Gastrocnemius medialis (tissue), 4 donors: ENCODE measurements around the gene ARVCF.

Experiments
- CTCF ChIP-seq, 5 experiments: fragments of 450-650 bp in 3 of 5; fragments of 200-600 bp in 2 of 5; sonication (generic) in 2 of 5; IDR thresholded peaks in 4 of 5; conservative IDR thresholded peaks in 1 of 5; 1 replicate in 4 of 5; 2 replicates in 1 of 5; pipeline ENCODE4 v1.5.1; 2016 to 2019; ENCODE audit warnings: antibody characterized with exemption in 5 of 5, mild to moderate bottlenecking in 3 of 5, moderate library complexity in 3 of 5
- POLR2A ChIP-seq, 2 donors: fragments of 450-650 bp; IDR thresholded peaks; one replicate each; pipeline ENCODE4 v1.6.1; 2017; ENCODE audit warnings: antibody characterized with exemption in 2 of 2, mild to moderate bottlenecking in 2 of 2, moderate library complexity in 2 of 2

DNA sequence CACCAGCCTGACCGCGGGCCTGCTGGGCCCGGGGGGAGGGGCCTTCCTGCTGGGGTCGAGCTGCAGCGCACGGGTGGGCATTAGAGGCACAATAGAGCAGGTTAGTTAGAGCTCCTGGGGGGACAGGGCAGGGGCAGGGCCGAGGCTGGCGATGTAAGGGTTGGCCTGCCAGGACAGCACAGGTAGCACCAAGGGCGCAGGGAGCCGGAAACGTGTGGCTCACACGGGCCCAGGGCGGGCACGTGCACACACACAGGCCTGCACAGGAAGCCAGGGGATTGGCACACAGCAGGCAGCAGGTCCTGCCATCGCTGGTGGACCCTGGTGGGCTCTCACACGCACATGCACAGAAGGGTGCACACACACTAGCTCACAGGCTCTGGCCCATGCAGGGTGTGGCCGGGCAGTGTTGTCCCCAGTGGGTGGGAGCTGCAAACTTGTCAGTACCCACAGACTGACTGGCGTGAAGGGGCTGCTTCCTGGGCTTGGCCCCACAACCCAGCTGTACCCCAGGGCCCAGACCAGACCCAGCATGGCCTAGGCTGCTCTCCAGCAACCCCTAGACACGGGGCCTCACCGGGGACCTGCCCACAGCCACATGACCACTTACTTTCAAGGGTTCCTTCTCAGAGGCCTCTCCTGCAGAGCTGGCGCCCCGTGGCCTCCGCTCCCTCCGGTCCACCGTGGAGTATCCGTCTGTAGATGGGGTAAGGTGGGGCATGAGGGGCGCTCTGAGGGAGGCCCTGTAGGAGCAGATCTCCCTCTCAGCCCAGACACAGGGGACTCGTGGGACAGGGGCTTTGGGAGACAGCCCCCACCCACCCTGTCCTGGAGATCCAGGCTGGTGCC, 45.1 kb downstream of the ARVCF start:
- no peak for TF ChIP-seq CTCF (IDR thresholded peaks at IDR 0.05 in 4 of 5, conservative IDR thresholded peaks at IDR 0.05 in 1 of 5)
- TF ChIP-seq POLR2A (IDR thresholded peaks at IDR 0.05): no peak
